T1000 (cell line): ENCODE data around the gene ZNF490.
"Not testable (repeated sequence)": the region's sequence is repeated elsewhere in the genome, so short reads cannot be mapped to it uniquely, and the experiment has no call there.

ENCODE experiments used
- DNase-seq: peaks from one replicate; lab custom pipeline; 2025; ENCODE audit warnings: mixed read lengths; lab: John Stamatoyannopoulos, UW

Gene ZNF490

GRCh38 chr19:12621253-12622024, 10.8 kb upstream of the ZNF490 start:
- not testable (repeated sequence) for DNase-seq

GRCh38 chr19:12617646-12618045, 7.0 kb upstream of the ZNF490 start:
- no peak for DNase-seq

- DNase-seq: peak; percentile 24
Measured at GRCh38 chr19:12611361-12611699, 717 bp upstream of the ZNF490 start.

- no peak for DNase-seq
Measured at GRCh38 chr19:12607631-12608030, 3.0 kb downstream of the ZNF490 start.

- no peak for DNase-seq
Measured at GRCh38 chr19:12606796-12607195, 3.8 kb downstream of the ZNF490 start.

GRCh38 chr19:12603714-12604113, 6.9 kb downstream of the ZNF490 start:
- DNase-seq: no peak

- DNase-seq: no peak
Measured at GRCh38 chr19:12597594-12597993, 13.0 kb downstream of the ZNF490 start.

- no peak for DNase-seq
Measured at GRCh38 chr19:12596927-12597548, 13.6 kb downstream of the ZNF490 start.

- DNase-seq: no peak
Measured at GRCh38 chr19:12596485-12596884, 14.1 kb downstream of the ZNF490 start.

GRCh38 chr19:12581100-12581499, 29.5 kb downstream of the ZNF490 start:
- no peak for DNase-seq

GRCh38 chr19:12580180-12580694, 30.4 kb downstream of the ZNF490 start:
- DNase-seq: peak; percentile 24

- DNase-seq: no peak
Measured at GRCh38 chr19:12578641-12579040, 32.0 kb downstream of the ZNF490 start.

- DNase-seq: no peak
Measured at GRCh38 chr19:12574036-12574435, 36.6 kb downstream of the ZNF490 start.

- DNase-seq: no peak
Measured at GRCh38 chr19:12567951-12568350, 42.7 kb downstream of the ZNF490 start.

- not testable (repeated sequence) for DNase-seq
Measured at GRCh38 chr19:12566380-12566779, 44.2 kb downstream of the ZNF490 start.

- DNase-seq: peak; percentile 90
Measured at GRCh38 chr19:12564016-12564664, 46.5 kb downstream of the ZNF490 start.

- no peak for DNase-seq
Measured at GRCh38 chr19:12555456-12555930, 55.1 kb downstream of the ZNF490 start.

GRCh38 chr19:12551060-12551832, 59.4 kb downstream of the ZNF490 start, which contains the start of gene ZNF564:
Gene ZNF564 (minus strand): TSS chr19:12551482. CDS start chr19:12551332, 150 bp downstream.
- DNase-seq: peak; percentile 88

- no peak for DNase-seq
Measured at GRCh38 chr19:12546903-12547302, 63.7 kb downstream of the ZNF490 start.

- DNase-seq: no peak
Measured at GRCh38 chr19:12546068-12546467, 64.5 kb downstream of the ZNF490 start.

GRCh38 chr19:12545267-12545666, 65.3 kb downstream of the ZNF490 start:
- no peak for DNase-seq

- no peak for DNase-seq
Measured at GRCh38 chr19:12544401-12544876, 66.2 kb downstream of the ZNF490 start.
